Suprapubic skin (tissue), 4 donors: ENCODE data around the gene COQ2.

Source experiments
- POLR2A ChIP-seq, 2 donors: fragments of 450-650 bp; IDR thresholded peaks; one replicate each; pipeline ENCODE4 v1.6.1; 2017; ENCODE audit warnings: antibody characterized with exemption in 2 of 2, mild to moderate bottlenecking in 2 of 2, moderate library complexity in 2 of 2
- POLR2AphosphoS5 ChIP-seq, 3 donors: sonication (generic); formaldehyde crosslinking; IDR thresholded peaks; one replicate each; pipeline ENCODE4 v1.6.1; 2017; ENCODE audit warnings: antibody characterized with exemption in 3 of 3
- TF ChIP-seq, protein P1 (sequence below), 2 donors: fragments of 200-600 bp in 1 of 2; fragments of 450-650 bp in 1 of 2; sonication (generic) in 1 of 2; IDR thresholded peaks; one replicate each; pipeline ENCODE4 v1.5.1; 2016 to 2019; ENCODE audit warnings: antibody characterized with exemption in 2 of 2, mild to moderate bottlenecking in 1 of 2, moderate library complexity in 1 of 2

DNA sequence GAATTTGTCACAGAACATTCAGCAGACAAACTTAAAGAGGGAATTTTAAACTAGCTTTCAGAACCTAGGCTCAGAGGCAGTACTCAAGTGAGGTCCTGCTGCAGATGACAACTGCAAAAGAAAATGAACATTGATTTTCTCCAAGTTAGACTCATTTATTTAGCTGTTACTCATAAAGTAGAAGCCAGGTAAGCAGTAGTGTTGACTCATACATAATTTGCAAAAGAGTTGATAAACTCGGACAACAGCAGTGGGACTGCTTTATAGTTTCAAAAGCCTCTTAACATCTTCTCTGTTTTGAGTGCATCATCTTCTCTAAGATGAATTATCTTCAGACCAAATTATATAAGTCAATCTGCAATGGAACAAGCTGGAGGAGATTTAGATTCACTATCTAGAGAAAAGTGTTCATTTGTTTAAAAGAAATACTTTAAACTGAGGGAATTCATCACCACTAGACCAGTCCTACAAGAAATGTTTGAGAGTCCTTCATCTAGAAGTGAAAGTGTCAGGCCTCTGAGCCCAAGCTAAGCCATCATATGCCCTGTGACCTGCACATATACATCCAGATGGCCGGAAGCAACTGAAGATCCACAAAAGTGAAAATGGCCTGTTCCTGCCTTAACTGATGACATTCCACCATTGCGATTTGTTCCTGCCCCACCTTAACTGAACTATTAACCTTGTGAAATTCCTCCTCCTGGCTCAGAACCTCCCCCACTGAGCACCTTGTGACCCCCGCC, 49.5 kb downstream of the COQ2 start:
- TF ChIP-seq, protein P1, sequence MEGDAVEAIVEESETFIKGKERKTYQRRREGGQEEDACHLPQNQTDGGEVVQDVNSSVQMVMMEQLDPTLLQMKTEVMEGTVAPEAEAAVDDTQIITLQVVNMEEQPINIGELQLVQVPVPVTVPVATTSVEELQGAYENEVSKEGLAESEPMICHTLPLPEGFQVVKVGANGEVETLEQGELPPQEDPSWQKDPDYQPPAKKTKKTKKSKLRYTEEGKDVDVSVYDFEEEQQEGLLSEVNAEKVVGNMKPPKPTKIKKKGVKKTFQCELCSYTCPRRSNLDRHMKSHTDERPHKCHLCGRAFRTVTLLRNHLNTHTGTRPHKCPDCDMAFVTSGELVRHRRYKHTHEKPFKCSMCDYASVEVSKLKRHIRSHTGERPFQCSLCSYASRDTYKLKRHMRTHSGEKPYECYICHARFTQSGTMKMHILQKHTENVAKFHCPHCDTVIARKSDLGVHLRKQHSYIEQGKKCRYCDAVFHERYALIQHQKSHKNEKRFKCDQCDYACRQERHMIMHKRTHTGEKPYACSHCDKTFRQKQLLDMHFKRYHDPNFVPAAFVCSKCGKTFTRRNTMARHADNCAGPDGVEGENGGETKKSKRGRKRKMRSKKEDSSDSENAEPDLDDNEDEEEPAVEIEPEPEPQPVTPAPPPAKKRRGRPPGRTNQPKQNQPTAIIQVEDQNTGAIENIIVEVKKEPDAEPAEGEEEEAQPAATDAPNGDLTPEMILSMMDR (IDR thresholded peaks at IDR 0.05), result no peak
- TF ChIP-seq POLR2AphosphoS5 (IDR thresholded peaks at IDR 0.05) (no peak), POLR2A (IDR thresholded peaks at IDR 0.05) (no peak)
